Hematopoietic multipotent progenitor cell treated with erythropoietin and hydrocortisone succinate and interleukin-3 and kit ligand, for 15 days (in vitro differentiated cells): Measurements from ENCODE around the gene SPDEF.

Experiments used
- DNase-seq: peaks from one replicate; pipeline ENCODE4 v3.0.0-alpha.2; 2015; ENCODE audit warnings: low spot score

SPDEF gene

DNA sequence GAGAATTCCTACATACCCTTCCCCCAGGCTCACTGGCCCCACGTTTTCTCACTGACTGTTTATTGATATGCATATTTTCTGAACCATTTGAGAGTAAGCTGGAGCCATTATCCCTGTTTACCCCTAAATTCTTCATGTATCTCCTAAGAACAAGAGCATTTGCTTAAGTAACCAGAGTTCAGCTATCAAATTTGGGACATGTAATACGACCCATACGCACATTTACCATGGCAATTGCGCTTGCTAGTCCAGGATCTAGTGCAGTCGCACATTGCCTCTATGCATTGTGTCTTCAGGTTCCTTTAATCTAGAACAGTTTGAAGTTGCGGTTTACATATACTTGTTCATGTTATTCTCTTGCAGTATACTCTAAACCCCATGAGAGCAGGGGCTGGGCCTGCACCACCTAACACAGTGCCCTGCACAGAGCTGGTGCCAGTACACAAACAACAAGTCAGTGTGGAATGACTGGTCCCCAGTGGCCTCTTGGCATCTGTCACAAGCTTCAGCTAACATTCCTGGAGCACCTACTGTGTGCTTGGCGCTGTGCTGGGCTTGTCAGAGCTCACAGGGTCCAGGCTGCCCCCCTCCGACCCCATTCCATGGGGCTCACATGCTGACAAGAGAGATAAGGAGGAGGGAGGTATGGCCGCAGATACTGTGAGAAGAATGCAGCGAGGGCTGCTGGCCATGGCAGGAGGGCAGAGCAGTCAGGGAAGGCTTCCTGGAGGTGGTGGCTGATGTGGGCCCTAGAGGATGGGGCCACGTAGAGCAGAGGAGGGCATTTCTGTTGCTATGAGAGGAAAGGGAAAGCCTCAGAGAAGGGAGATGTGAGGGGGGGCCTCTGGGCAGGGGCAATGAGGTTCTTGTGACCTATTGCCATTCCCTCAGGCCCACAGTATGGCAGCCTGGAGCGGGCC, 28.1 kb downstream of the SPDEF start:
- DNase-seq, result no peak

- DNase-seq, result peak; percentile 93
Measured at GRCh38 chr6:34526992-34527728, 29.0 kb downstream of the SPDEF start.

DNA sequence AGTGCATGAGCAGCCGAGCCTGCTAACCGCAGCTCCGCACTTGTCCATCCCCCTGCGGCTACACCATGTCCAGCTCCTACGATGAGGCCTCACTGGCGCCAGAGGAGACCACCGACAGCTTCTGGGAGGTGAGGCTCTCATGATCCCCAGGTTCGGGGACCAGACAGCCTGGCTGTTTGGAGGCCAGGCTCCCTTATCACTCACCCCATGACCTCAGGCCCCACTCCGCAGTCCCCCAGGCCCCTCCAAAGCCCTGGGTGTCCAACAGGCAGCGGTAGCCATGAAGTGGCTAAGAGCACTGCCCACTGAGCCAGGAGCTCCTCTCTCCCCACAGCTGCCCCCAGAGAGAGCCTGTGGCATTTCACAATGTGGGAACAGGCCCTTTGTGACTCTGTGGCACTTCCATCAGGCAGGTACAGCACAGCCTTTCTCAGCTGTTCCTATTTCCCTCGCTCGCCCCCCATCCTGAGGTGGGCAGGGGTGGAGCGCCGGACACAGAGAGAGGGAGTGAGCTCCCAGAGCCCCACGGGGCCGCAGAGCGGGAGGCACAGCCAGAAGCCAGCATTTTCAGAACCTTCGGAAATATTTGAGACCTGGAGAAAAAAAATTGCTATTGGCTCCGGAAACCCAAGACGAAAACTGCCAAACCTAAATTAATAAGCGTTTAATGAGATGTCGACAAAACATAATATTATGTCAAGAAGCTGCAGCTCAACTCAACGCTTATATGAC, 29.7 kb downstream of the SPDEF start:
- DNase-seq, result no peak

DNA sequence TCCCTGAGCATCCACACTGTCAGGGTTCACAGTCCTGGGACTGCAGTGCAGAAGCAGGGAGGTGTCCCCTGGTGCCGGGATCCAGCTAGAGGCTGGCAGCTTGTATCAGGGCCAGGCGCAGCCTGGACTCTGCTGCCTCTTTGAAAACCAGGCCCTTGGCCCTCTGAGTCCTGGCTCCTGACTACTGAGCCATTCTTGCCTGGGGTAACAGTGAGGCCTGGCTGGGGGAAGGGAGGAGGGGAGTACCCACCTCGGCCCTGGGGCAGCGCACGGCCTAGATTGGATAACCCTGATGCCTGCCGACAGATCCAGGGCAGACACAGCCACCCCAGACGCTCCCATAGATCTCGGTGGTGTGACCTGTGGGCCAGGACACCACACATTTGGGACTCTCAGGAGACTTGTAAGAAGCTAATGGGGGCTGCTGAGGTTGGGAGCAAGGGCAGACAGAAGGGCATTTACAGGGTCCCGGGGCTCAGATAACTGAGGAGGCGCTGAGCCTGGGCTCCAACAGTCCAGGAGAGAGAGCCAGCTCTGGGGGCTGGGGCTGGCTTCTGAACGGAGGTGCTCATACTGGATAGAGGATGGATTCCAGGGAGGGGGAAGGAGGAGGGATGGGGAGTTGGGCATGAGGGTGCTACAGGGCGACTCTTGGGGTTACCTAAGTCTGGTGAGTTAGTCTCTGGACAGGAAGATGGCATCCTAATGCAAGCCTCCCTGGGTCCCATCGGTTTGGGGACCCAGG, 30.5 kb downstream of the SPDEF start:
- no peak for DNase-seq

DNA sequence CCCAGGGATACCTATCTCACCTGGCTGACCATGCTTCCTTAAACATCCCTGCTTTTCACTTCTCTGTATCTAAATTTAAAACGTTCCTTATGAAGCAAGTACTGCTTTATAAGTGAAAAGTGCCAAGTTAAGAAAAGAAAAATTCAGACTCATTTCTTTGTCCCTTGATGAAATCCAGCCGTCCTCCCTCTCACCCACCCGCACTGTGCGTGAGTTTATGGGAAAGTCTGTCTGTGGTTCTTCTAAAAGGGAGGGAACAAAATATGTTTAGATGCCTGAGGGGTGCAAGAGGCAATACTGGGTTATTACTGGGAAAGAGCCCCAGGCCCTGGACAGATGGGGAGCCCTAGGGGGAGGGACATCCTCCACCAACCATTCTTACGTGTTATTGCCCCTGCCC, 31.2 kb downstream of the SPDEF start:
- no peak for DNase-seq

GRCh38 chr6:34524499-34524898, 31.6 kb downstream of the SPDEF start:
- no peak for DNase-seq

DNA sequence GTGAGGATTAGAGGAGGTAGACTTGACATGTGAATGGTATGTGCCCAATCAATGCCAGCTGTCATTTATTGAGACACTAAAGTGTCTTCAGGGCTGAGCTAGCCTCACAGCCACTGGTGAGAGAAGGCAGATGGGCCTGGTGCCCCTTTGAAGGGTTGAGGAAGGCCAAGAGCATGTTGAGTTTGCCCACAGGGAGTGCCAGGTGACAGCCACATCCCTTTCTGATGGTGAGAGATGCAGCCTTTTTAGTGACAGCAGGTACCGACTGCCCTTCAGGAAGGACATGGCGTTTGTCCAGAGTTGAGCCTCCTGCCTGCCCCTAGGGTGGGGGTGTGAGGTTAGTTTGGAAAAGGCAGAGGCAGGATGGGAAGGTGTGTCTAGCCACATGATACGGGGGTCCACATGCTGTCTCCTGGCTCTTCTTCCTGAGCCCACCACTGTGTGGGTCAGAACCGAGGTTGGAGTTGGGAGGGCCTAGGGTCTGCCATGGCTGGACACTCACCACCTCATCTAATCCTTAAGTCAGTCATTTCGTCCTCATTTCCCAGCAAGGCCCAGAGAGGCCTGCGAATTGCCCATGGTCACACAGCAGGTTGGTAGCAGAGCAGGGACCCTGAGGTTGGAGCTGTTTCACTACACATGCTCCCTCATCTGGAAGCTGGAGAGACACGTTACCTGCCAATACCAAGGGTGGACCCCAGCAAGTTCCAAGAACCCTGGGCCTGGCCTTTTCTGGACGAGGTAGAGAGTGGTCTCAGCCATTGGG, 32.5 kb downstream of the SPDEF start:
- DNase-seq, result no peak

GRCh38 chr6:34522761-34523160, 33.4 kb downstream of the SPDEF start:
- no peak for DNase-seq

DNA sequence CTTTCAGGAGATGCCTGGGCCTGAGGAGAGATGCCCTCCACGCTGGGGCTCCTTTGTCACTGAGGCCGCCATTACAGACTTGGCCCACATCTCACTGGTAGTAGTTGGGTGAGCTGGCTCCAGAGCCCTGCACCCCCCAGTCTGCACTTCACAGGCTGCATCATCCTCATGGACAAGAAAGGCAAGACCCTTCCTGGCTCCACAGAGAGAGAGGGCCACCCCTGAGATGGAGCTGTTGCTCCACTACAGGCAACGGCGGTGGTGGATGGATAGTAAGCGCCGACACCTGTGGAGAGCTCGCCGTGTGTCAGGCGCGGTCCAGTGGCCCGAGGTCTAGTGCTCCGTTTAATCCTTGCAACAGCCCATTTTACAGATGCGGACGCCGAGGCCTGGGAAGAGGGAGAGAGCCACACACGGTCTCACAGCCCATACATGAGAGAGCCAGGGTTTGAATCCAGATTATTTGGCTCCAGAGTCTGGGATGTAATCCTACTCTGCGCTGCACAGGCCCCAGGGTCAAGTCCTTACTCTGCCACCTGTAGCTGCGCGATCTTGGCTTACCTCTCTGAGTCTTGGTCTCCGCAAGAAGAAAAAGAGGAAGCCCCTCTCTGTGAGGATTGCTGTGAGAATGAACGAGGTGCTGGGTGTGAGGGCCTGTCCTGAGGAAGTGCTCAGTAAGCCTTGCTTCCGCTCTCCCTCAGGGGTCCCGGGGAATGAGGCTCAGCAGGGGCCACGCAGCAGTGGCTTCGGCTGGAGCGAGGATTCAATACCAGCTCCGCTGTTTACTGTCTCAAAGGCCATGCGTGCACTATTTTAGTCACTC, 34.5 kb downstream of the SPDEF start:
- DNase-seq, result no peak

DNA sequence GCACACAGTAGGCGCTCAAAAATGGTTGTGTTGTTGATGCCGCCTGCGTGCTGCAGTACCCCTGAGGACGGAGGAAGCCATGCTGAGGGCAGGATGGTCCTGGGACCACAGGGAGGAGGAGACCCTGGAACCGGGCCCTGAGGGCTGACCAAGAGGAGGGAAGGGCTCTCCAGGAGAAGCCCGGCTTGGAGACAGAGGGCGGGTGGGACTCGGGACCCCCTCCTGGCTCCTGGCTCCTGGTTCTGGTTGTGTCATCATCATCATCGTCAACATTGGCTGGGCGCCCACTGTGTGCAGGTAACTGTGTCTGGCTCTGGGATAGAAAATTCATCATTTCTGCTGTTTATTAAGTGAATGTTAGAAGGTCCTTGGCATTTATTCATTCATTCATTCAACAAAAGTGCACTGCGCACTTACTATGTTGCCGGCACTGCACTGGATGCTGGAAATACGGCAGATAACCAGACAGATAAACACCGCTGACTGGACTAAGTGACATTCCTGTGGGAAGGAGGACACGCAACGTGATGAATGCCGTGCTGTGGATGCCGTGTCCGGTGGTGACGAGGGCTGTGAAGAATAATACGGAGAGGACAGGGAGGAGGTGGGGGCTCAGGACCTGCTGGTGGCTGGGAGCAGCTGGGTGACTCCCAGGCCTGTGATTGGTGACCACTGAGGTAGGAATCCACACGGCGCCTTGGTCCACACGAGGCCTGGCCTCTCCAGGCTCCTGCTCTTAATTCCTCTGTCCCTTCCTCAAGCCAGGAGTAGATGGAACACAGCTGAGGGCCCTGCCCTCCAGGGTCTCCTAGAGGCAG, 35.3 kb downstream of the SPDEF start:
- DNase-seq, result no peak

DNA sequence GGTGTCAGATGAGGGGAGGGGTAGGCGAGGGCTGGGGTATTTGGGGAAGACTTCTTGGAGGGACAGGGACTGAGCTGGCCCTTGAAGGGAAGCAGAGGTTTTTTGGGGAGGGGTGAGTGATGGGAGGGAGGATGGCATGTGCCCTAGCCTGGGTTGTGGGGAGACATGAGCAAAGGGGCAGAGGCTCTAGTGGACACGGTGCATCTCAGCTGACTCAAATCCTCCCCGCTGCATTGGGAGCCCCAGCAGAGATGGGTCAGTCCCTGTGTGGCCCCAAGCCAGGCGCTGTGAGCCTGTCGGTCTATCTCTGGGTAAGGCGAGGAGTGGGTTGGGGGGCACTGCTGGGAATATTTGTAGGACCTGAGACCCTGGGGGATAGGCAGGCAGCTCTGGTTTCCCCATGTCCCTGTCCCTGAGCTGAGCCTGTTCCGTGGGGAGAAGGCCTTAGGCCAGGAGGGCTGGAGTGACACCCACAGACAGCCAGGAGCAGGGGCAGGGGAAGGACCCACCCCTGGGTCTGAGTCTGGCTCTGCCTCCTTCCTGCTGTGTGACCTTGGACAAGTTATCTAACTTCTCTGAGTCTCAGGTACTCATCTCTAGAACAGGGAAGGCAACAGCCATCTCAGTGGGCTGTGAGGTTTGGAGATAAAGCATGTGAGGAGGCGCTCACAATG, 36.0 kb downstream of the SPDEF start:
- DNase-seq, result no peak

GRCh38 chr6:34518669-34519365, 37.3 kb downstream of the SPDEF start:
- DNase-seq, result no peak

DNA sequence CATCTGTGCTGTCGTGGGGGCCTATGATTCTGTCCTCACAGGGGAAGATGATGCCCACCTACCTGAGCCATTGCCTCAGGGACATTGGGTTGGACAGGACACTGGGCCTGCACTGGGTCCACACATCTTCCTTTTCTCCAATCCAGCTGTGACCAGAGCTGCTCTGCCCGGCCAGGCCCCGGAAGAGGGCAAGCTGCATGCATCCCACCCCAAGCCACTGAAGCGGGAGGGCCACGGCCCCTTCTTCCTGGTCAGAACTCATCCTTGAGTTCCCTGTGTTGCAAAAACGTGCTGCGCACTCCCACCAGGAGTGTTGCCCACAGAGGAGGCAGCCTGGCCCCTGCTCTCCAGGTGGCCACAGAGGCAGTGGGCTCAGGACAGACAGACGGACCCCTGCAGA, 38.2 kb downstream of the SPDEF start:
- no peak for DNase-seq

- DNase-seq, result no peak
Measured at GRCh38 chr6:34517461-34517881, 38.7 kb downstream of the SPDEF start.

DNA sequence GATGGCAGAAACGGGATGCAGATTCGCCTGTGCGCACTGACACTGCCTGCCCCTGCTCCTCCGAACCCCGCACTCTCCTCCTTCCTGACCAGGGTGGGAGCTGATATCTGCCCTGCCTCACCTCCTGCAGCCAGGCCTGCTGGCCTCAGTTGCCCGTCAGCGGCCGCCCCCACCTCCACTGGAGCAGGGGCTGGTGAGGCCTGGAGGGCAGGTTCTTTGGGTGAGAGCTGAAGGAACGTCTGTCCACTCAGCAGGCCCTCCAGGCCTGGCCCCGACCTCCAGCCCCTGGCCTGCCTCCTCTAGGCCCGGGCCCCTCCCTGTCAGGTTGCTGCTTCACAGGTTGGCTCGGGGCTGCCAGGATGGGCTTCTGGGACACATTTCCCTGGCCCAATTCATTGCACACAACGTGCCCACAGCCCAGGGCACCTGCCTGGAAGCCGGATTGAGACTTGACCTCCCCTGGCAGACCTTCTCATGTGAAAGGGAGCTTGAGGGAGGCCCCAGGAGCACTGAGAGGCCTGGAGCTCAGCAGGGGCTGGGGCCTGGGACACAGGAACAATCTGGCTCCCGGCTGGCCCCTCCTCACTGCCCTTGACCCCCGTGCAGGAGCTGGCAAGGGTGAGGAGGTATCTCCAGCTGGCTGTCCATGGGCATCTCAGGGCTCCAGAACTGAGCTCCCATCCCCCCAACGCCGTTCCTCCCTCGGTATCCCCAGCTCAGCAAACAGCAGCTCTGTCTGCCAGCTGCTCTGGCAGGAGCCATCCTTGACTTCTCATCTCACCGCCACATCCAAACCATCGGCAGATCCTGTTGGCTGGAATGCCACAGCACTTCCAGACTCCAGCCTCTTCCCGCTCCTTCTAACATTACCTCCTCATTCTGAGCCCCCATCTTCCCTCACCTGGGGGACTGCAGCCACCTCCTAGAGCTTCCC, 39.5 kb downstream of the SPDEF start:
- no peak for DNase-seq

- no peak for DNase-seq
Measured at GRCh38 chr6:34515473-34516387, 40.4 kb downstream of the SPDEF start.
